ENCODE results near the gene SH3RF3.

- no peak for TF ChIP-seq CTCF (IDR thresholded peaks at IDR 0.05)
- no peak for TF ChIP-seq POLR2AphosphoS5 (IDR thresholded peaks at IDR 0.05)
- no peak for TF ChIP-seq POLR2A (IDR thresholded peaks at IDR 0.05)
Observed at GRCh38 chr2:109432421-109432820, 303.4 kb downstream of the SH3RF3 start.
